Measurements from ENCODE around the gene FAN1.

The FAN1 gene

DNA sequence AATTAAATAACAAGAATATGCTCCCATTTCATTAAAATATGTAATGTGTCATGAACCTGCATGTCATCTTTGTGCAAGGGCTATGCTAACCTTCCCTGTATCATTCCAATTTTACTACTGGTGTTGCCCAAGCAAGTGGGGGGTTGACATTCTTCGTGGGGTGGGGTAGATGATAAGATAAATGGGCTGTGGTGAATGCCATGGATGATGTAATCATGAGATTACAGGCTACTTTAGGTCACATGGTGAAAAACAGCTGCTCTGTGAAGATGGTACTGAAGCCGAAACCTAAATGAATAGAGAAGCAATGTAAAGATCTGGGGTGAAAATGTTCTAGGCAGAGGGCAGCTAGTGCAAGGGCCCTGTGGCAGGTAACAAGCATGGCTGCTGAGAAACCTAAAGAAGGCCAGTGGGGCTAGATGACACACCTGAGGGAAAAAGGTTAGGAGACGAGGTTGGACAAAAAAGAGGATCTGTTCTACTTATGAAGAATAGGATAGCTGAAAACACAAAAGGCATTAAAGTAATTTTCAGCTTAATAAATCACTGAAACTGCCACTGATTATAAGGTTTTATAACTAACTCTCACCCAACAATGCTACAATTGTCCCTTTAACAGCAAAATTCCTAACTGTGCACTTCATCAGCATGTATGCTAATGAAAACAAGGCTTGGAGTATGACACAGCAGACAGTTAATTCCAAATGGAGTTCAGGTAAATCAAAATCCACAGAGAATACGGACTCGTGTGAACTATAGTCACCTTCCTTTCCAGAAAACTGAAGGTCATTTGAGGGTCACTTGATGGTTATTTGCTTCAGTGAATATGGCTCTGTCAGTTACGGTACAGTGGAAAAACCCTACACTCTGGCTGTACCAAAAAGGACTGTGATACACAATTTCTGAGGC, 52.8 kb downstream of the FAN1 start:
- no peak for DNase-seq (ENCODE audit: low spot score)

GRCh38 chr15:30958219-30958618, 54.5 kb downstream of the FAN1 start:
- no peak for DNase-seq (ENCODE audit: low spot score)

- DNase-seq (ENCODE audit: low spot score), result no peak
These were observed 58.4 kb downstream of the FAN1 start for GRCh38 chr15:30962079-30962478.

DNA sequence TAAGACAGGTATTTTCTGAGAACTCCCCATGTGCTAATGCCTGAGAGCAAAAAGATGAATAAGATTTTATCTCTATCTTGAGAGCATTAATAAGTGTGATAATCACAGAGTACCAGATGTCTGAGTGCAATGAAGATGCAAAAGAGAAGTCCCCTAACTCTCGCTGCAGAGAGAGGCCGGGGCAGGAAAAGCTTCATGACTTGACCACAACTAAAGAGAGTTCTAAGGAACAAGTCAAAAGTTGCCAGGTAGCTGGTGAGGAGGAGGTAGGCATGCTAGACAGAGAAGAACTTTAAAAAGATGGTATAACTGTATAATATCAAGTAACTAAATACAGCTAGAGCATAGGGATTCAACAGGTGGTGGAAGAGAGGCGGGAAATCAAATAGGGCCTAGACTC, 58.9 kb downstream of the FAN1 start:
- no peak for DNase-seq (ENCODE audit: low spot score)

GRCh38 chr15:30963681-30964080, 60.0 kb downstream of the FAN1 start:
- DNase-seq (ENCODE audit: low spot score), result no peak

- DNase-seq (ENCODE audit: low spot score), result no peak
These were observed 66.0 kb downstream of the FAN1 start for GRCh38 chr15:30969724-30970123.

DNA sequence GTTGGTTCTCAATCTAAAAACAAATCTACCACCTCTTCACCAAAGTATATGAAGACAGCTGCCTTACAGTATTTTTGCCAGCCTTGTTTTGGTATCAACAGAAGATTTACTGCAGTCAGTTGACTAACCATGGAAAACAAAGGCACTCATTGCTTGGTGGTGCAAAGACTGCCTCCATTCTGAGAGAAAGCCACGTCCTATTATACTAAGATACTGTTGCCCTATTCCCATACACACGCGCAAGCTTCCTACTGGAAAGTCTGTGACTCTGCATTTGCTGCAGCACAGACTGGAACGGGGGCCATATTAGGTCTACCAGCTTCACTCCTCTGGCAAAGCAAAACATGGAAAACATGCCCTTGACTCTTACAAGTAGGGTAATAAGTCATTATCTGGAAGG, 69.7 kb downstream of the FAN1 start:
- no peak for DNase-seq (ENCODE audit: low spot score)

- no peak for DNase-seq (ENCODE audit: low spot score)
These were observed 70.4 kb downstream of the FAN1 start for GRCh38 chr15:30974112-30974511.

- DNase-seq (ENCODE audit: low spot score), result no peak
These were observed 74.6 kb downstream of the FAN1 start for GRCh38 chr15:30978328-30978727.

GRCh38 chr15:30979457-30979856, 75.7 kb downstream of the FAN1 start:
- DNase-seq (ENCODE audit: low spot score), result no peak

GRCh38 chr15:30984118-30984517, 80.4 kb downstream of the FAN1 start:
- no peak for DNase-seq (ENCODE audit: low spot score)

DNA sequence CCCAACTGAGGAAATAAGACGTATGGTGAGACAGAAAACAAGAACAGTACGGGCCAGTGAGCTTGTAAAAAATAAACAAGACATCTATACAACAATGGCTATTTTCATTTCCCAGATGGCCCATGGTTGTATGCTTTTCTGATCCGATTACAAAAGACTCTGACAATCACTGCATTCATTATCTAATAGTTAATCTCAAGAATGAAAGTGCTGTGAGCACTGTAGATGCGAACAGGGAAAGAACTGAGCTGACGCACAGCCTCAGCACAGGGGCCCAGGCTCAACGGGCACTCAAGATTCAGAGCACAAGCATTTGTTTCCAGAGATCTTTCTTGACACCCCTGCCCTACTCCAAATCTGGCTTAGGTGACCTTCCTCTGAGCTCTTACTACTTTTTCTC, 80.8 kb downstream of the FAN1 start:
- no peak for DNase-seq (ENCODE audit: low spot score)

- DNase-seq (ENCODE audit: low spot score), result peak; percentile 34
These were observed 81.4 kb downstream of the FAN1 start for GRCh38 chr15:30985081-30985531.

GRCh38 chr15:30990036-30990435, 86.3 kb downstream of the FAN1 start:
- DNase-seq (ENCODE audit: low spot score), result no peak

GRCh38 chr15:30990446-30991254, 86.9 kb downstream of the FAN1 start:
- DNase-seq (ENCODE audit: low spot score), result no peak

DNA sequence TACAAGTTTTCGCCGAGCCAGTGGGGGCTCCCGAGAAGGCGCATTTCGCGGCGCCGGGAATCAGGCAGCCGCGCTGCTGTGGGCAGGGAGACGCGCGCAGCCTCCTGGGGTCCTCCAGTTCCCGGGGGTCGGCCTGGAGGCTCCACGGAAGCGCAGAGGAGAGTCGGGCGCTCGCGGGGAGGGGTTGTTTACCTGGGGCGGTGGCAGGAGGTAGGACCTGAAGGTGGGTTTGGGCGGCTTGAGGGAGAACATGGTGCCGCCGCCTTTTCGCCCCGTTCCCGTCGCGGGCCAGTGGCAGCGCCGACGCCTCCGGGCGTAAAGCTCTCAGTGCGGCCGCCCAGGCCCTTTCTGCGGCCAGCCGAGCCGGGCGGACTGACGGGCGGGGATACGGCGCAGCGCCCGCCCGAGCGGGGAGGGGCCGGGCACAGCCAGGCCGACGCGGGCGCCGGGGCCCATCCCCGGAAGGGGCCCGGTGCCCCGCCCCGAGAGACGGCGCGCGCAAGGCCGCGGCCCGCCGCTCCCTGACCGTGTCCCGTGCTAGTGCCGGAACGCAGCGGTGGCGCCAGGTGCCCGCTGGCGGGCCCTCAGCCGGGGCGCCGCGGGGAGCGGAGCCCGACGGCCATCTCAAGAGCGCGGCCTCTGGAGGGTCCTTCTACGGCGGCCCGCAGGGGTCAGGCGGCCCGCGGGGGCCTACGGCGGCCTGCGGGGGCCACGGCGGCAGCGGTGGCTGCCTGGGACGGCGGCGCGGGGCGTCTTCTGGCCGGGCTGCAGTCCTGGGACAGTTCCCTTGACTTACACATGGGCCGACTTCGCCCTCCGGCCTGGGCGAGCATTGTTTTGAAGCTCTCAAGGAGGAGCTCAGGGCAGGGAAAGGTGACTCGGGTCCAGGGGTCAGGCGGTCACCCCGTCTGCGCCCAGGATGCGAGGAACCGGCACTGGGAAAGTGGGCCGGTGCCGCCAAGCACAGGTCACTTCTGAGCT, 87.8 kb downstream of the FAN1 start, which contains the start of gene MTMR10:
TSS of gene MTMR10 (minus strand) at position 374 of the 981 bp plus-strand sequence. CDS start at position 252, 122 bp downstream.
- DNase-seq (ENCODE audit: low spot score), result peak; percentile 86

DNA sequence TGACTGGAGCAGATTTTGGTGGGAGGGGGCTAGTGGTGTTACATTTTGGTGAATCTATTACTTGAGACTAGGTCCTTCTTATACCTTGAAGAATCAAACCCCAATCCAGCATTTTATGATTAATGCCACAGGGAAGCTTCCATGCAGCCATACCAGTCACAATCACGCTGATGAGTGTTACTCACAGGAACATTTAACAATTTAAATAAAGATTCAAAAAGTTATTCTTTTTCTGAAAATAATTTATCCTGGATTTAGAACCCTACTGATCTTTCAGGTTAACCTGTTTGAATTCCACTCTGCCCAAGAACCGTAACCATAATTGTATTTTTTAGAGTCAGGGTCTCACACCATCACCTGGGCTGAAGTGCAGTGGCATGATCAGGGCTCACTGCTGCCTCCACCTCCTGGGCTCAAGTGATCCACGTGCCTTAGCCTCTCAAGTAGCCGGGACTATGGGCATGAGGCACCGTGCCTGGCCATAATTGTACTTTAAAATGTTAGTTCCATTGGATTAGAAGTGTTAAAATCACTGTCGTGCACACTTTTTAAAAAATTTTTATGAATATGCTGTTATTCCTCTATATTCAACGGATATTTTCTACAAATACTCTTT, 88.6 kb downstream of the FAN1 start:
- no peak for DNase-seq (ENCODE audit: low spot score)

All from hepatic stellate cell (primary cell).